Stimulated activated CD8-positive, alpha-beta memory T cell treated with anti-CD3 and anti-CD28 coated beads, Interleukin-4, amount 100 ng/mL, for 48 hours (primary cell): Measurements from ENCODE around the gene PDE2A.

Source experiments
- DNase-seq: peaks from one replicate; pipeline ENCODE4 v3.0.0-alpha.2; 2020

Gene PDE2A

GRCh38 chr11:72634016-72634415 is 40.2 kb downstream of the PDE2A start:
- no peak for DNase-seq

GRCh38 chr11:72633068-72633467 is 41.2 kb downstream of the PDE2A start:
- DNase-seq = no peak

- DNase-seq = no peak
These were observed 42.2 kb downstream of the PDE2A start for GRCh38 chr11:72631806-72632731.

- no peak for DNase-seq
These were observed 43.9 kb downstream of the PDE2A start for GRCh38 chr11:72630104-72630852.

- DNase-seq = no peak
These were observed 45.0 kb downstream of the PDE2A start for GRCh38 chr11:72629266-72629665.

- no peak for DNase-seq
These were observed 46.5 kb downstream of the PDE2A start for GRCh38 chr11:72627594-72628281.

GRCh38 chr11:72626414-72626936 is 47.7 kb downstream of the PDE2A start:
- DNase-seq = no peak

GRCh38 chr11:72625691-72626413 is 48.4 kb downstream of the PDE2A start:
- no peak for DNase-seq

- DNase-seq = no peak
These were observed 49.6 kb downstream of the PDE2A start for GRCh38 chr11:72624496-72625201.

GRCh38 chr11:72623052-72623451 is 51.2 kb downstream of the PDE2A start:
- no peak for DNase-seq

GRCh38 chr11:72621008-72621610 is 53.1 kb downstream of the PDE2A start:
- DNase-seq = no peak

GRCh38 chr11:72618803-72619202 is 55.4 kb downstream of the PDE2A start:
- DNase-seq = no peak

- DNase-seq = no peak
These were observed 57.0 kb downstream of the PDE2A start for GRCh38 chr11:72617080-72617762.

- DNase-seq = no peak
These were observed 57.6 kb downstream of the PDE2A start for GRCh38 chr11:72616655-72617054.

GRCh38 chr11:72615329-72615728 is 58.9 kb downstream of the PDE2A start:
- DNase-seq = no peak

GRCh38 chr11:72614381-72614780 is 59.8 kb downstream of the PDE2A start:
- no peak for DNase-seq

- DNase-seq = no peak
These were observed 60.2 kb downstream of the PDE2A start for GRCh38 chr11:72613977-72614376.

GRCh38 chr11:72613450-72613849 is 60.8 kb downstream of the PDE2A start:
- DNase-seq = no peak

GRCh38 chr11:72609476-72609875 is 64.7 kb downstream of the PDE2A start:
- no peak for DNase-seq

- no peak for DNase-seq
These were observed 65.2 kb downstream of the PDE2A start for GRCh38 chr11:72609045-72609444.

GRCh38 chr11:72607496-72607895 is 66.7 kb downstream of the PDE2A start:
- DNase-seq = no peak
